NCI-H774 (cell line): Measurements from ENCODE around the gene ACTL7A.
"Not testable (repeated sequence)": the region's sequence is repeated elsewhere in the genome, so short reads cannot be mapped to it uniquely, and the experiment has no call there.

Experiments
- DNase-seq: peaks from one replicate; lab custom pipeline; 2025; lab: John Stamatoyannopoulos, UW

ACTL7A gene

GRCh38 chr9:108877524-108877923 lies 15.5 kb downstream of the ACTL7A start:
- no peak for DNase-seq

- no peak for DNase-seq
Measured at GRCh38 chr9:108880738-108881316, 18.8 kb downstream of the ACTL7A start.

- DNase-seq: no peak
Measured at GRCh38 chr9:108882052-108882888, 20.2 kb downstream of the ACTL7A start.

- DNase-seq: no peak
Measured at GRCh38 chr9:108883085-108883484, 21.0 kb downstream of the ACTL7A start.

- no peak for DNase-seq
Measured at GRCh38 chr9:108884701-108885100, 22.6 kb downstream of the ACTL7A start.

GRCh38 chr9:108885643-108886348 lies 23.7 kb downstream of the ACTL7A start:
- peak; percentile 62 for DNase-seq

- DNase-seq: not testable (repeated sequence)
Measured at GRCh38 chr9:108886594-108887271, 24.7 kb downstream of the ACTL7A start.

GRCh38 chr9:108889649-108890067 lies 27.6 kb downstream of the ACTL7A start:
- no peak for DNase-seq

GRCh38 chr9:108894225-108894997 lies 32.3 kb downstream of the ACTL7A start:
- DNase-seq: no peak

- DNase-seq: no peak
Measured at GRCh38 chr9:108897324-108898096, 35.4 kb downstream of the ACTL7A start.

- not testable (repeated sequence) for DNase-seq
Measured at GRCh38 chr9:108899023-108899695, 37.1 kb downstream of the ACTL7A start.

- no peak for DNase-seq
Measured at GRCh38 chr9:108900176-108900575, 38.1 kb downstream of the ACTL7A start.

- DNase-seq: no peak
Measured at GRCh38 chr9:108903420-108904103, 41.5 kb downstream of the ACTL7A start.

GRCh38 chr9:108904161-108904560 lies 42.1 kb downstream of the ACTL7A start:
- no peak for DNase-seq

GRCh38 chr9:108905494-108905893 lies 43.4 kb downstream of the ACTL7A start:
- no peak for DNase-seq

- DNase-seq: no peak
Measured at GRCh38 chr9:108910402-108910801, 48.3 kb downstream of the ACTL7A start.

- DNase-seq: no peak
Measured at GRCh38 chr9:108910914-108911313, 48.8 kb downstream of the ACTL7A start.

GRCh38 chr9:108911820-108912219 lies 49.8 kb downstream of the ACTL7A start:
- no peak for DNase-seq
